ENCODE results near the gene ADGRL3. TPM values are rescaled to one million over a fixed set of nuclear protein-coding genes. Genes with fewer than 3 reads are reported as not detected.
"Not testable (repeated sequence)": the region's sequence is repeated elsewhere in the genome, so short reads cannot be mapped to it uniquely, and the experiment has no call there.

Gene ADGRL3
- total RNA-seq, 1 donor from 2014 or later, result not detected

- Mint-ChIP-seq H3K4me3 (no peak overlapping the region), H3K27me3 (no peaks in the 10 kb centered on the region), H3K27ac (no peak overlapping the region), H3K9me3 (peaks cover 9% of the 10 kb centered on the region), H3K4me1 (no peaks in the 10 kb centered on the region), H3K36me3 (ENCODE audit: low read depth) (no peaks in the 10 kb centered on the region)
- TF ChIP-seq CTCF (IDR thresholded peaks at IDR 0.05), result no peak
- POLR2A ChIA-PET, result no interaction called here
- DNase-seq (no peak), ATAC-seq (ENCODE audit: low read depth) (no peak)
- intact Hi-C loops (cut with micrococcal nuclease), result no loop called here
- CTCF ChIA-PET, result no interaction called here
Measured at GRCh38 chr4:61628282-61628681, 428.2 kb downstream of the ADGRL3 start.

- intact Hi-C loops (cut with micrococcal nuclease), result no loop called here
- Mint-ChIP-seq H3K4me3 (no peak overlapping the region), H3K36me3 (ENCODE audit: low read depth) (no peaks in the 10 kb centered on the region), H3K27me3 (no peaks in the 10 kb centered on the region), H3K27ac (no peak overlapping the region), H3K9me3 (peaks cover 9% of the 10 kb centered on the region), H3K4me1 (no peaks in the 10 kb centered on the region)
- ATAC-seq (ENCODE audit: low read depth), result no peak
- ChIA-PET POLR2A (no interaction called here), CTCF (no interaction called here)
- TF ChIP-seq CTCF (IDR thresholded peaks at IDR 0.05), result no peak
- no peak for DNase-seq
Measured at GRCh38 chr4:61628727-61629126, 428.6 kb downstream of the ADGRL3 start.

GRCh38 chr4:61630548-61630947, 430.4 kb downstream of the ADGRL3 start:
- no peak for ATAC-seq (ENCODE audit: low read depth)
- ChIA-PET POLR2A (no interaction called here), CTCF (no interaction called here)
- no peaks in the 10 kb centered on the region for H3K36me3 Mint-ChIP-seq (ENCODE audit: low read depth)
- no peak overlapping the region for H3K27ac Mint-ChIP-seq
- H3K4me3 Mint-ChIP-seq, result no peak overlapping the region
- no peaks in the 10 kb centered on the region for H3K4me1 Mint-ChIP-seq
- intact Hi-C loops (cut with micrococcal nuclease), result no loop called here
- H3K9me3 Mint-ChIP-seq, result peaks cover 9% of the 10 kb centered on the region
- H3K27me3 Mint-ChIP-seq, result no peaks in the 10 kb centered on the region
- DNase-seq, result no peak
- no peak for TF ChIP-seq CTCF (IDR thresholded peaks at IDR 0.05)

GRCh38 chr4:61638591-61638990, 438.5 kb downstream of the ADGRL3 start:
- H3K9me3 Mint-ChIP-seq, result peaks cover 2% of the 10 kb centered on the region
- no peak overlapping the region for H3K27ac Mint-ChIP-seq
- H3K4me3 Mint-ChIP-seq, result no peak overlapping the region
- H3K27me3 Mint-ChIP-seq, result no peaks in the 10 kb centered on the region
- DNase-seq (no peak), ATAC-seq (ENCODE audit: low read depth) (no peak)
- intact Hi-C loops (cut with micrococcal nuclease), result no loop called here
- CTCF ChIA-PET, result no interaction called here
- POLR2A ChIA-PET, result no interaction called here
- no peak for TF ChIP-seq CTCF (IDR thresholded peaks at IDR 0.05)
- no peaks in the 10 kb centered on the region for H3K4me1 Mint-ChIP-seq
- no peaks in the 10 kb centered on the region for H3K36me3 Mint-ChIP-seq (ENCODE audit: low read depth)

- H3K27ac Mint-ChIP-seq; DNase-seq; H3K36me3 Mint-ChIP-seq (ENCODE audit: low read depth); ATAC-seq (ENCODE audit: low read depth); H3K4me3 Mint-ChIP-seq; H3K27me3 Mint-ChIP-seq; intact Hi-C loops (cut with micrococcal nuclease); H3K9me3 Mint-ChIP-seq; POLR2A ChIA-PET; H3K4me1 Mint-ChIP-seq; CTCF ChIA-PET: not testable (repeated sequence)
Measured at GRCh38 chr4:61646746-61647350, 446.7 kb downstream of the ADGRL3 start.

GRCh38 chr4:61648264-61648663, 448.1 kb downstream of the ADGRL3 start:
- no peak for TF ChIP-seq CTCF (IDR thresholded peaks at IDR 0.05)
- no peak for DNase-seq
- intact Hi-C loops (cut with micrococcal nuclease), result no loop called here

More at GRCh38 chr4:61648264-61648663, 448.1 kb downstream of the ADGRL3 start:
- Mint-ChIP-seq H3K4me3 (no peak overlapping the region), H3K27ac (no peak overlapping the region), H3K27me3 (no peaks in the 10 kb centered on the region), H3K4me1 (no peaks in the 10 kb centered on the region), H3K9me3 (no peaks in the 10 kb centered on the region), H3K36me3 (ENCODE audit: low read depth) (no peaks in the 10 kb centered on the region)
- ATAC-seq (ENCODE audit: low read depth), result no peak
- CTCF ChIA-PET, result no interaction called here
- POLR2A ChIA-PET, result no interaction called here
